GM12878 (cell line): ENCODE results near the gene AXIN1.

Experiments used
- BRCA1 ChIP-seq: IDR thresholded peaks from 2 replicates; pipeline ENCODE4 v1.6.1; 2011; ENCODE audit warnings: low read depth, low read length, improper control_type of control experiment
- EZH2 ChIP-seq: IDR thresholded peaks from 2 replicates; pipeline ENCODE4 v1.6.1; 2012; ENCODE audit warnings: low read depth, mild to moderate bottlenecking, control low read depth, inconsistent platforms, low read length, borderline replicate concordance; ENCODE audit not compliant: control insufficient read depth
- FOXK2 ChIP-seq: fragments of 450-650 bp; IDR thresholded peaks from 2 replicates; pipeline ENCODE4 v1.6.1; 2017; ENCODE audit warnings: mild to moderate bottlenecking, moderate library complexity
- HCFC1 ChIP-seq: fragments of 150-350 bp; IDR thresholded peaks from 2 replicates; pipeline ENCODE4 v1.6.1; 2014; ENCODE audit warnings: low read length
- IKZF1 ChIP-seq: fragments of 450-650 bp; conservative IDR thresholded peaks from 2 replicates; pipeline ENCODE4 v1.6.1; 2017; ENCODE audit warnings: antibody characterized with exemption, mild to moderate bottlenecking
- NFYB ChIP-seq: IDR thresholded peaks from 2 replicates; pipeline ENCODE4 v1.6.1; 2011; ENCODE audit warnings: low read depth, mild to moderate bottlenecking, low read length, improper control_type of control experiment, moderate library complexity; ENCODE audit not compliant: insufficient read depth
- POLR2A ChIP-seq: IDR thresholded peaks from 2 replicates; pipeline ENCODE4 v1.6.1; 2011; ENCODE audit warnings: low read depth, mild to moderate bottlenecking, low read length
- TCF7 ChIP-seq: IDR thresholded peaks from 2 replicates; pipeline ENCODE4 v1.6.1; 2014; ENCODE audit warnings: antibody characterized with exemption, borderline replicate concordance
- ZNF217 ChIP-seq: fragments of 450-650 bp; IDR thresholded peaks from 2 replicates; pipeline ENCODE4 v1.6.1; 2017; ENCODE audit warnings: antibody characterized with exemption, mild to moderate bottlenecking
- ZNF274 ChIP-seq: IDR thresholded peaks from one replicate; pipeline ENCODE4 v1.8.0; 2011; ENCODE audit not compliant: insufficient read length, insufficient read depth
- ZNF622 ChIP-seq: fragments of 450-650 bp; IDR thresholded peaks from 2 replicates; pipeline ENCODE4 v1.6.1; 2017; ENCODE audit warnings: mild to moderate bottlenecking, inconsistent platforms
- ZSCAN29 ChIP-seq: fragments of 450-650 bp; IDR thresholded peaks from 2 replicates; pipeline ENCODE4 v1.6.1; 2017; ENCODE audit warnings: mild to moderate bottlenecking, moderate library complexity
- TF ChIP-seq, protein P1 (sequence below): IDR thresholded peaks from 2 replicates; pipeline ENCODE4 v1.6.1; 2012; ENCODE audit warnings: mild to moderate bottlenecking, low read depth, low read length
- TF ChIP-seq, protein P2 (sequence below), 3 experiments: IDR thresholded peaks in 2 of 3; conservative IDR thresholded peaks in 1 of 3; 2 replicates each; pipeline ENCODE4 v1.5.1; 2011; ENCODE audit warnings: low read depth in 3 of 3, low read length in 3 of 3, mild to moderate bottlenecking in 3 of 3, control low read depth in 2 of 3, moderate library complexity in 2 of 3, inconsistent platforms in 1 of 3, mixed read lengths in 1 of 3; ENCODE audit not compliant: control insufficient read depth in 2 of 3, insufficient read depth in 1 of 3; ENCODE audit errors: extremely low read depth in 1 of 3

DNA sequence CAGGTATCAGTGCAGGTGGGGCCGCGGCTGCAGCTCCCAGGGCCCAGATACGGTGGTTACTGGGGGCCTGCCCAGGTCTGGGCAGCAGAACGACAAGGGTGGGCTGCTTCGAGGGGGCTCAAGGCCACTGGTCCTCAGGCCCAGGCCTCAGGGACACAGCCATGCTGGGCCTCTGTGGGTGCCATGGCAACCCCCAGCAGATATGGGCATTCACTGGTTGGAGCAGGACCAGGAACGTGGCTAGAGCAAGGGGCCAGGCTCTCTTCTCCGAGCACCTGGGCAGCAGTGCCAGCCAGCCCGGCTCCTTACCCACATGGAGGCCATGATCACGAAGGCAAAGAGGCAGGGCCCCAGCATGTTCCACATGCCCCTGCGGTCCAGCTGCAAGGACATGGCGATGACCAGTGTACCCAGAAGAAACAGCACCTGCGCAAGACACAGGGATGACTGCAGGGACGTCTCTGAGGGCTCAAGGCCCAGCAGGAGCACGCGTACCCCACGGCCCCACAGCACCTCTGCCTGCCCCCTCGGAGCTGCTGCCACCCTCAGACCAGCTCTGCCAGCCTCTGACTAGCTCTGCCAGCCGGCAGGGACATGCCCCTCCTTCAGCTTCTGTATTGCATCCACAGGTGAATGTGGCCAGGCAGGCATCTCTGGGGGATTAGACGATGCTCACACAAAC, 19.9 kb upstream of the AXIN1 start:
- no peak for TF ChIP-seq TCF7
- no peak for TF ChIP-seq EZH2
- TF ChIP-seq ZNF274 = no peak
- TF ChIP-seq, protein P1, sequence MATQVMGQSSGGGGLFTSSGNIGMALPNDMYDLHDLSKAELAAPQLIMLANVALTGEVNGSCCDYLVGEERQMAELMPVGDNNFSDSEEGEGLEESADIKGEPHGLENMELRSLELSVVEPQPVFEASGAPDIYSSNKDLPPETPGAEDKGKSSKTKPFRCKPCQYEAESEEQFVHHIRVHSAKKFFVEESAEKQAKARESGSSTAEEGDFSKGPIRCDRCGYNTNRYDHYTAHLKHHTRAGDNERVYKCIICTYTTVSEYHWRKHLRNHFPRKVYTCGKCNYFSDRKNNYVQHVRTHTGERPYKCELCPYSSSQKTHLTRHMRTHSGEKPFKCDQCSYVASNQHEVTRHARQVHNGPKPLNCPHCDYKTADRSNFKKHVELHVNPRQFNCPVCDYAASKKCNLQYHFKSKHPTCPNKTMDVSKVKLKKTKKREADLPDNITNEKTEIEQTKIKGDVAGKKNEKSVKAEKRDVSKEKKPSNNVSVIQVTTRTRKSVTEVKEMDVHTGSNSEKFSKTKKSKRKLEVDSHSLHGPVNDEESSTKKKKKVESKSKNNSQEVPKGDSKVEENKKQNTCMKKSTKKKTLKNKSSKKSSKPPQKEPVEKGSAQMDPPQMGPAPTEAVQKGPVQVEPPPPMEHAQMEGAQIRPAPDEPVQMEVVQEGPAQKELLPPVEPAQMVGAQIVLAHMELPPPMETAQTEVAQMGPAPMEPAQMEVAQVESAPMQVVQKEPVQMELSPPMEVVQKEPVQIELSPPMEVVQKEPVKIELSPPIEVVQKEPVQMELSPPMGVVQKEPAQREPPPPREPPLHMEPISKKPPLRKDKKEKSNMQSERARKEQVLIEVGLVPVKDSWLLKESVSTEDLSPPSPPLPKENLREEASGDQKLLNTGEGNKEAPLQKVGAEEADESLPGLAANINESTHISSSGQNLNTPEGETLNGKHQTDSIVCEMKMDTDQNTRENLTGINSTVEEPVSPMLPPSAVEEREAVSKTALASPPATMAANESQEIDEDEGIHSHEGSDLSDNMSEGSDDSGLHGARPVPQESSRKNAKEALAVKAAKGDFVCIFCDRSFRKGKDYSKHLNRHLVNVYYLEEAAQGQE = no peak
- no peak for TF ChIP-seq ZSCAN29
- TF ChIP-seq ZNF622 = no peak
- TF ChIP-seq POLR2A = no peak
- TF ChIP-seq, protein P2, sequence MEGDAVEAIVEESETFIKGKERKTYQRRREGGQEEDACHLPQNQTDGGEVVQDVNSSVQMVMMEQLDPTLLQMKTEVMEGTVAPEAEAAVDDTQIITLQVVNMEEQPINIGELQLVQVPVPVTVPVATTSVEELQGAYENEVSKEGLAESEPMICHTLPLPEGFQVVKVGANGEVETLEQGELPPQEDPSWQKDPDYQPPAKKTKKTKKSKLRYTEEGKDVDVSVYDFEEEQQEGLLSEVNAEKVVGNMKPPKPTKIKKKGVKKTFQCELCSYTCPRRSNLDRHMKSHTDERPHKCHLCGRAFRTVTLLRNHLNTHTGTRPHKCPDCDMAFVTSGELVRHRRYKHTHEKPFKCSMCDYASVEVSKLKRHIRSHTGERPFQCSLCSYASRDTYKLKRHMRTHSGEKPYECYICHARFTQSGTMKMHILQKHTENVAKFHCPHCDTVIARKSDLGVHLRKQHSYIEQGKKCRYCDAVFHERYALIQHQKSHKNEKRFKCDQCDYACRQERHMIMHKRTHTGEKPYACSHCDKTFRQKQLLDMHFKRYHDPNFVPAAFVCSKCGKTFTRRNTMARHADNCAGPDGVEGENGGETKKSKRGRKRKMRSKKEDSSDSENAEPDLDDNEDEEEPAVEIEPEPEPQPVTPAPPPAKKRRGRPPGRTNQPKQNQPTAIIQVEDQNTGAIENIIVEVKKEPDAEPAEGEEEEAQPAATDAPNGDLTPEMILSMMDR (IDR thresholded peaks at IDR 0.05 in 2 of 3, conservative IDR thresholded peaks at IDR 0.05 in 1 of 3; ENCODE audit: control insufficient read depth in 2 of 3, extremely low read depth in 1 of 3, insufficient read depth in 1 of 3, low read depth in 3 of 3, low read length in 3 of 3) = no peak
- no peak for TF ChIP-seq ZNF217
- TF ChIP-seq BRCA1 = no peak
- TF ChIP-seq HCFC1 = no peak
- no peak for TF ChIP-seq FOXK2
- TF ChIP-seq NFYB = no peak
- TF ChIP-seq IKZF1 = no peak
